Endothelial cell of umbilical vein (primary cell): Measurements from ENCODE around the gene TGFA. TPM values are rescaled to one million over a fixed set of nuclear protein-coding genes. Genes with fewer than 3 reads are reported as not detected.

Experiments
- BruUV-seq: library from RNA; stranded (reverse); fragments of 400-500 nt; replicated peaks from 2 replicates; lab custom pipeline; 2021; lab: Mats Ljungman, UMichigan
- CTCF ChIA-PET: fragments of 300-600, 350-600 bp; sonication (Branson Sonifier 250); formaldehyde crosslinking; loops from one replicate; lab custom pipeline; 2021; ENCODE audit warnings: antibody characterized with exemption, inconsistent platforms; lab: Charles Lee
- POLR2A ChIA-PET: fragments of 300-600, 350-600 bp; sonication (Branson Sonifier 250); formaldehyde crosslinking; loops from one replicate; lab custom pipeline; 2021; ENCODE audit warnings: antibody characterized with exemption, inconsistent platforms; lab: Charles Lee
- DNase-seq: peaks from one replicate; pipeline ENCODE4 v3.0.0-alpha.2; 2011; ENCODE audit warnings: low read depth, low spot score
- FAIRE-seq: peaks from 2 replicates; lab custom pipeline; 2011; peaks lifted over from hg19 to GRCh38; lab: Jason Lieb, UNC
- H2AFZ ChIP-seq: 2 replicates; pipeline ENCODE4 v1.6.0; 2012; ENCODE audit warnings: low read depth, low read length, control low read depth, inconsistent platforms
- H3K27ac ChIP-seq: 2 replicates; pipeline ENCODE4 v1.5.1; 2011; ENCODE audit warnings: low read depth, mild to moderate bottlenecking, control low read depth, low read length, moderate library complexity; ENCODE audit not compliant: insufficient read depth
- H3K27me3 ChIP-seq, 2 experiments: 2 replicates each; pipeline versions ENCODE4 v1.6.0 to v1.6.1; 2011; ENCODE audit warnings: low read length in 2 of 2, mixed read lengths in 1 of 2; ENCODE audit not compliant: control insufficient read depth in 2 of 2, insufficient read depth in 2 of 2
- H3K36me3 ChIP-seq, 2 experiments: 2 replicates in 1 of 2; 3 replicates in 1 of 2; pipeline ENCODE4 v1.5.1; 2011; ENCODE audit warnings: low read length in 2 of 2, mild to moderate bottlenecking in 1 of 2, moderate library complexity in 1 of 2; ENCODE audit not compliant: control insufficient read depth in 2 of 2, insufficient read depth in 2 of 2; ENCODE audit errors: extremely low read depth in 1 of 2
- H3K4me1 ChIP-seq: 3 replicates; pipeline ENCODE4 v1.5.1; 2011; ENCODE audit warnings: mild to moderate bottlenecking, low read length; ENCODE audit not compliant: control insufficient read depth, insufficient read depth; ENCODE audit errors: extremely low read depth
- H3K4me2 ChIP-seq: 2 replicates; pipeline ENCODE4 v1.6.1; 2011; ENCODE audit warnings: low read length, control low read depth, mixed read lengths; ENCODE audit not compliant: insufficient read depth
- H3K4me3 ChIP-seq, 3 experiments: fragments of 200-600 bp in 1 of 3; sonication (generic), shearing (Covaris generic) in 1 of 3; replicated peaks in 1 of 3; 2 replicates each; pipeline ENCODE4 v1.5.1; 2011 to 2016; ENCODE audit warnings: control low read depth in 3 of 3, low read length in 3 of 3, mild to moderate bottlenecking in 2 of 3, inconsistent platforms in 1 of 3, low read depth in 1 of 3, moderate library complexity in 1 of 3; ENCODE audit not compliant: insufficient read depth in 1 of 3
- H3K79me2 ChIP-seq: 2 replicates; pipeline ENCODE4 v1.6.0; 2012; ENCODE audit warnings: low read length, inconsistent platforms; ENCODE audit not compliant: control insufficient read depth, insufficient read depth
- H3K9ac ChIP-seq: replicated peaks from 2 replicates; pipeline ENCODE3; 2011; ENCODE audit warnings: low read length, control low read depth; ENCODE audit not compliant: insufficient read depth; ENCODE audit errors: extremely low read depth
- H3K9me1 ChIP-seq: replicated peaks from 3 replicates; pipeline ENCODE4 v1.6.0; 2011; ENCODE audit warnings: mild to moderate bottlenecking, low read length; ENCODE audit not compliant: control insufficient read depth, insufficient read depth; ENCODE audit errors: extremely low read depth
- H3K9me3 ChIP-seq: replicated peaks from 2 replicates; pipeline ENCODE4 v1.5.1; 2012; ENCODE audit warnings: low read length, inconsistent platforms; ENCODE audit not compliant: control insufficient read depth, insufficient read depth
- H4K20me1 ChIP-seq: replicated peaks from 2 replicates; pipeline ENCODE3; 2011; ENCODE audit warnings: mild to moderate bottlenecking, low read length; ENCODE audit not compliant: control insufficient read depth, insufficient read depth; ENCODE audit errors: extremely low read depth
- EZH2 ChIP-seq: IDR thresholded peaks from 2 replicates; pipeline ENCODE4 v1.6.1; 2012; ENCODE audit warnings: borderline replicate concordance, low read depth, mild to moderate bottlenecking, moderate library complexity, low read length, inconsistent platforms; ENCODE audit not compliant: severe bottlenecking
- FOS ChIP-seq: IDR thresholded peaks from 2 replicates; pipeline ENCODE4 v1.6.1; 2011; ENCODE audit warnings: mild to moderate bottlenecking, low read length, moderate library complexity, borderline replicate concordance; ENCODE audit not compliant: insufficient read depth
- GATA2 ChIP-seq: IDR thresholded peaks from 2 replicates; pipeline ENCODE4 v1.7.0; 2011; ENCODE audit warnings: low read depth, mild to moderate bottlenecking, moderate library complexity, mixed read lengths, low read length; ENCODE audit not compliant: insufficient read length, insufficient read depth
- JUN ChIP-seq: IDR thresholded peaks from 2 replicates; pipeline ENCODE4 v1.6.1; 2011; ENCODE audit warnings: borderline replicate concordance, low read depth; ENCODE audit not compliant: insufficient read length, insufficient read depth
- MYC ChIP-seq: IDR thresholded peaks from one replicate; pipeline ENCODE4 v1.6.1; 2011; ENCODE audit warnings: mild to moderate bottlenecking, low read depth, low read length
- POLR2A ChIP-seq: IDR thresholded peaks from 2 replicates; pipeline ENCODE4 v1.6.1; 2012; ENCODE audit warnings: low read depth, mild to moderate bottlenecking, control low read depth, low read length
- POLR2AphosphoS5 ChIP-seq: IDR thresholded peaks from 2 replicates; pipeline ENCODE4 v1.6.1; 2012; ENCODE audit warnings: low read depth, mild to moderate bottlenecking, control low read depth, low read length, moderate library complexity; ENCODE audit not compliant: insufficient read depth
- dilution Hi-C: fragments of 300-500 bp; cut with MboI; formaldehyde crosslinking; loops from one replicate; pipeline ENCODE4 v1.15.0; 2019; ENCODE audit warnings: low sequenced_read_pairs; ENCODE audit not compliant: extremely low pct_ligation_motif_present
- intact Hi-C: fragments of 100-400 bp; cut with micrococcal nuclease; formaldehyde crosslinking; loops from one replicate; pipeline ENCODE4 v1.10.0; 2022
- polyA plus RNA-seq, 4 experiments: library from polyadenylated mRNA; depleted of rRNA in 3 of 4; stranded (reverse) in 3 of 4; unstranded in 1 of 4; fragments of >200 nt; gene quantifications; 2 replicates each; pipeline versions ENCODE4 v1.2.1 to v1.2.3, GENCODE V29; 2011 to 2012; ENCODE audit warnings: missing spikeins in 1 of 4
- total RNA-seq: library from RNA; stranded (reverse); gene quantifications from 2 replicates; pipeline ENCODE4 v1.2.3, GENCODE V29; 2021
- TF ChIP-seq, protein P1 (sequence below): IDR thresholded peaks from 2 replicates; pipeline ENCODE4 v1.6.1; 2011; ENCODE audit not compliant: insufficient read depth, insufficient read length
- TF ChIP-seq, protein P2 (sequence below), 2 donors: IDR thresholded peaks; 1 replicate in 1 of 2; 2 replicates in 1 of 2; pipeline ENCODE4 v1.5.1; 2011; ENCODE audit warnings: low read length in 2 of 2, mild to moderate bottlenecking in 2 of 2, moderate library complexity in 2 of 2, control low read depth in 1 of 2, inconsistent platforms in 1 of 2, low read depth in 1 of 2; ENCODE audit not compliant: insufficient read depth in 1 of 2; ENCODE audit errors: extremely low read depth in 1 of 2

The TGFA gene
- total and polyA plus RNA-seq, 2 donors (not counting 3 experiments of a cell fraction or from before 2014, with no cell fraction given), result 0.22 to 0.32 TPM

DNA sequence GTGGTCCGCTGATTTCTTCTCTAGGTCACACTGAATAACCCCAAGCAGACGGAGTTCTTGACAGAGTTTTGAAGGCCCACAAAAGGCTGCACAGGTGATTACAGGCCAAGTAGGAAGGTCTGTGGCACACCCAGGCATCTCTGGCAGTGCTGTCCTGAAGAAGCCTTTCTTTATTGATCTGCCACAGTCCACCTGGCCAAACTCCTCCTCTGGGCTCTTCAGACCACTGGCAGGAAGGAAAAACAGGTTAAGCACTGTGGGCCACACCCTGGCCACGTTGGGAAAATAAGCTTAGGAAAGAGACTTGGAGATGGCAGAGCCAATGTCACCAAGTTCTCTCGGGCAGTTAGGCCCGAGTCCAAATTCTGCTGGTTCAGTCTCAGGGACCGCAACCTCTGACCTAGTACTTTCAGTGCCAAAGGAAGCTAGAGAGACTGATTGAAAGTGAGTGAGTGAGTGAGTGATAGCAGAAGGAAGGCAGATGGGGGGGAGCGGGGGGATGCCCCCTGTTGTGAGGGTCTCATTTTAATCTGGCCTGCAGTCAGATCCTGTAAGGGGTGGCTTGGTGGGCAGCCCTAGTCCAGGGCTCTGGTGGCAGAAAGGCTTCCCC, 102.9 kb downstream of the TGFA start:
- Histone ChIP-seq H3K4me3 (no peak overlapping the region), H3K36me3 (no peaks in the 10 kb centered on the region), H3K4me2 (no peak overlapping the region), H3K9me1 (no peaks in the 10 kb centered on the region), H4K20me1 (no peaks in the 10 kb centered on the region), H3K9me3 (no peaks in the 10 kb centered on the region), H3K79me2 (no peaks in the 10 kb centered on the region), H3K4me1 (no peaks in the 10 kb centered on the region), H3K9ac (no peak overlapping the region), H3K27me3 (peaks cover 9 to 16% of the 10 kb centered on the region in 2 experiments), H3K27ac (no peak overlapping the region), H2AFZ (no peak overlapping the region)
- intact Hi-C loops (no loop called here), dilution Hi-C loops (no loop called here)
- ChIA-PET POLR2A (no interaction called here), CTCF (interaction anchor here (0.7 kb wide), 1 partner anchor 9 kb away, joined by 3 read pairs; no protein-coding TSS in a partner anchor)
- BruUV-seq, result no TSS peak
- TF ChIP-seq JUN, result no peak
- TF ChIP-seq FOS, result no peak
- TF ChIP-seq GATA2, result no peak
- TF ChIP-seq MYC, result no peak
- TF ChIP-seq, protein P1, sequence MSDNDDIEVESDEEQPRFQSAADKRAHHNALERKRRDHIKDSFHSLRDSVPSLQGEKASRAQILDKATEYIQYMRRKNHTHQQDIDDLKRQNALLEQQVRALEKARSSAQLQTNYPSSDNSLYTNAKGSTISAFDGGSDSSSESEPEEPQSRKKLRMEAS, result no peak
- TF ChIP-seq, protein P2, sequence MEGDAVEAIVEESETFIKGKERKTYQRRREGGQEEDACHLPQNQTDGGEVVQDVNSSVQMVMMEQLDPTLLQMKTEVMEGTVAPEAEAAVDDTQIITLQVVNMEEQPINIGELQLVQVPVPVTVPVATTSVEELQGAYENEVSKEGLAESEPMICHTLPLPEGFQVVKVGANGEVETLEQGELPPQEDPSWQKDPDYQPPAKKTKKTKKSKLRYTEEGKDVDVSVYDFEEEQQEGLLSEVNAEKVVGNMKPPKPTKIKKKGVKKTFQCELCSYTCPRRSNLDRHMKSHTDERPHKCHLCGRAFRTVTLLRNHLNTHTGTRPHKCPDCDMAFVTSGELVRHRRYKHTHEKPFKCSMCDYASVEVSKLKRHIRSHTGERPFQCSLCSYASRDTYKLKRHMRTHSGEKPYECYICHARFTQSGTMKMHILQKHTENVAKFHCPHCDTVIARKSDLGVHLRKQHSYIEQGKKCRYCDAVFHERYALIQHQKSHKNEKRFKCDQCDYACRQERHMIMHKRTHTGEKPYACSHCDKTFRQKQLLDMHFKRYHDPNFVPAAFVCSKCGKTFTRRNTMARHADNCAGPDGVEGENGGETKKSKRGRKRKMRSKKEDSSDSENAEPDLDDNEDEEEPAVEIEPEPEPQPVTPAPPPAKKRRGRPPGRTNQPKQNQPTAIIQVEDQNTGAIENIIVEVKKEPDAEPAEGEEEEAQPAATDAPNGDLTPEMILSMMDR (IDR thresholded peaks at IDR 0.05; ENCODE audit: extremely low read depth in 1 of 2, insufficient read depth in 1 of 2, low read depth in 1 of 2, low read length in 2 of 2), result no peak
- TF ChIP-seq POLR2A, result no peak
- TF ChIP-seq EZH2, result no peak
- no peak for TF ChIP-seq POLR2AphosphoS5
- FAIRE-seq (no peak), DNase-seq (no peak)
